Stimulated activated CD4-positive, alpha-beta T cell treated with anti-CD3 and anti-CD28 coated beads, Interleukin-4, amount 100 ng/mL, for 1 hour (primary cell): ENCODE data around the gene TLNRD1.
A peak's percentile ranks its signal among the peaks of the same experiment; 100 is the strongest.
"Not testable (repeated sequence)": the region's sequence is repeated elsewhere in the genome, so short reads cannot be mapped to it uniquely, and the experiment has no call there.

Experiments
- DNase-seq: peaks from one replicate; pipeline ENCODE4 v3.0.0-alpha.2; 2020

Gene TLNRD1

DNA sequence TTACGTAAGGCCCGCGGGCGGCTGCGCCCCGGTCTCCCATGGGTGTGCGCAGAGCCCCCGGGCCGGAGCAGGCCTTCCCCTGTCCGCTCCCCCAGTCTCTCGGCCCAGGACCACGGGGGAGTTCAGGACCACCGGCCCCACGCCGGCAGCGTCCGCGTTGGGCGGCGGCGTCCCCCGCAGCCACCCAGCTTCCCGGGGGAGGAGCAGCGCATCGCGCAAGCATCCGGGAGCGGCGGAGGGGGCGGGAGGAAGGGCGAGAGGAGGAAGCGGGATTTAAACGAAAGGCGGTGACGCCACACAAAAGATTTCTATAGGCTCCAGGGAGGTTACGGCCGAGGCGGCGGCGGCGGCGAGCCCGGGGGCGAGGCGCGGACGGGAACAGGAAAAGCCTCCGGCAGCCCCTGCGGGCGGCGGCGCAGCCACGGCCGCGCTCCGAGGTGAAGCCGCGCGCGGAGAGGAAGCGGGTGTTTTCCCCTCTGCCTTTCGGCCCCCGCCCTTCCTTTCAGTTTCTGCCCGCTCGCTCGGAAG is at the start of gene TLNRD1:
TSS of gene TLNRD1 (plus strand) at position 300 of the 528 bp plus-strand sequence. CDS start 1,349 bp downstream, outside the sequence.
- DNase-seq = peak; percentile 80

DNA sequence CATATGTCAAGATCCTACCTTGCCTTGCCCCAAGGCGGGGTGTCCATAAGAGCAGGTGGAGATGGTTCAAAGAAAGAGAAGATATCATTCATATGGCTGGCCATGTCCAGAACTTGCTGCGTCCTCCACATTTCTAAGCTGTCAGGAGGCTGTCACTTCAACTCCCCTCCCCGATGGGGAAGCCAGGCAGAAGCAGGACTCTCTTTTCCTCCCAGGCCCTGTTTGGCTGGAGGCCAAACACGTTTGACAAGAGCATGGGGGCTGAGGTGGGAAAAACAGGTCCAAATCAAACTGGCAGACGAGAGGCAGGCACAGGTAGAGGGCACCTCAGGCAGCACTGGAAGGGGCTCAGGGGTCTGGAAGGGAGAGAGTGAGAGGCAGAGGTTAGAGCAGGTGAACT is 48.8 kb upstream of the TLNRD1 start:
- DNase-seq = no peak

DNA sequence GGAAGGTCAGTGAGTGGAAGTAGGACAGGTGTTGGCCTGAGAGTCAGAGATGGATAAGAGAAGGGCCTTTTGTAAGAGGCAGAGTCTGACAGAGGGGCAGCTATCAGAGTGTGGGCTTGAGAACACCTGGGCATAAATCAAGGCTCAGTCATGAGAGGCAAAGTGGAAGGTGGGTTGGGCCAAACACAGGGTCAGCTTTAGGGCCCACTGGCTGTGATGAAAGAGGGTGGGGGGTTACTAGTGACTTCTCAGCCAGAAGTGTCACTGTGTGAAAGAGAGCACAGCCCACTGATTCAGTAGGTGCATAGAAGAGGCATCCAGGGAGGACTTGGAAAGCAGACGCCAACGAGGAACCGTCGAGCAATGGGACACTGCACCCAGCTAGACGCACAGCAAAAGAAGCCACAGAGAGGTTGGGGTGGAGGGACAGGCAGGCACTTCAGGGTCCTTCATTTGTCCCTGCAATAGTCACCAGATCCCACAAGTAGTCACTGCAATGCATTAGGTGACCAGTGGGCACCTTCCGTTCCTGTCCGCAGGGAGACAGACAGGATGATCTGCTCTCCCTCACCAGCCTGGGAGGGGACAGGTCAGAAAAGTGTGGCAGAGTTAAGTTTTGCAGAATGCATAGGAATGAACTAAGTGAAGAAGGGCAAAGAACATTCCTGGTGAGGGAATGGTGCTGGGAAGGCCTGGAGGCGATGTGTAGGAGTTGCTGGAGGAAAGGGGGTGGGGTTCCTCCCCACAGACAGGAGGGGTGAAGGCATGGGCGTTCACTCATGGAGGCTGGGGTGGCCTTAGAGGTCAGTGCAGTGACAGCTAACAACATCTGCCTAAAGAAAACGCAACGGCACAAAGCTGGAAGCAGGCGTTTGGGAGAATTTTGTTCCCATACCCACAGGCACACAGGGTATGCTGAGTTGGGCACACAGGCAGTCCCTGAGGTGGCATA is 47.4 kb upstream of the TLNRD1 start:
- DNase-seq = no peak

DNA sequence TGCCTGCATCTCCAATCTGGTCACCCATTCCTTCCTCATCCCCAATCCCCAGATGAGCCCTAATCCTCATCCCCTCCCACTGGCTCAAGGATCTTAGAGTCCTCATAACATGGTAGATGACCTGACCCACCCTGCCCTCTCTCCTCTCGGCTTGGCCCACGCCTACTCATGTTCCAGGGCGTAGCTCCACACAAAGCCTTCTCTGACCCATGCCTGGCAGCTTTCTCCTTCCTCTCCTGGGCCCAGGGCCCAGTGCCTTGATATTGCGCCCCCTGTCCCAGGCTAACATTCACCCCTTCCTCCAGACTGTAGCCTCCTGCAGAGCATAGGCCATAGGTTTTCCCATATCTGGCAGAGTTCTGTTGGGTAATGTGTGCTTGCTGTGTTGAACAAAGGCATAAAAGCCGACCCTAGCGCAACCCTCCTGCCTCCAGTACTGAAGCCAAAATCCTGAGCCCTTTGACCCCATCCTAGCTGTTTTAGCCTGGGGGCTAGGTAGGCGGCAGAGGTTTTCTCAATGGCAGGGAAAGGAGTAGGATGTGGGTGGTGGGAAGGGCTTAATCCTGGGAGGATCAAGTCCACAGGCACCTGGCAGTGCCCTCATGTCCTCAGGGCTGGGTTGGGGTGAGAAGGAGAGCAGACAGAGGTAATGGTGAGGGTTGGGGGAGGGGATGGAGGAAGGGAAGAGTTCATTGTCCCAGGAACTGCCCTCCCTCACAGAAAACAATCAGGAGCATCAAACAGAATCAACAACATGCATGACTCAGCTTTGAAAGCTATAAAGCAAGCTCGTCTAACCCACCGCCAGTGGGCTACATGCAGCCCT is 46.6 kb upstream of the TLNRD1 start:
- DNase-seq = no peak

DNA sequence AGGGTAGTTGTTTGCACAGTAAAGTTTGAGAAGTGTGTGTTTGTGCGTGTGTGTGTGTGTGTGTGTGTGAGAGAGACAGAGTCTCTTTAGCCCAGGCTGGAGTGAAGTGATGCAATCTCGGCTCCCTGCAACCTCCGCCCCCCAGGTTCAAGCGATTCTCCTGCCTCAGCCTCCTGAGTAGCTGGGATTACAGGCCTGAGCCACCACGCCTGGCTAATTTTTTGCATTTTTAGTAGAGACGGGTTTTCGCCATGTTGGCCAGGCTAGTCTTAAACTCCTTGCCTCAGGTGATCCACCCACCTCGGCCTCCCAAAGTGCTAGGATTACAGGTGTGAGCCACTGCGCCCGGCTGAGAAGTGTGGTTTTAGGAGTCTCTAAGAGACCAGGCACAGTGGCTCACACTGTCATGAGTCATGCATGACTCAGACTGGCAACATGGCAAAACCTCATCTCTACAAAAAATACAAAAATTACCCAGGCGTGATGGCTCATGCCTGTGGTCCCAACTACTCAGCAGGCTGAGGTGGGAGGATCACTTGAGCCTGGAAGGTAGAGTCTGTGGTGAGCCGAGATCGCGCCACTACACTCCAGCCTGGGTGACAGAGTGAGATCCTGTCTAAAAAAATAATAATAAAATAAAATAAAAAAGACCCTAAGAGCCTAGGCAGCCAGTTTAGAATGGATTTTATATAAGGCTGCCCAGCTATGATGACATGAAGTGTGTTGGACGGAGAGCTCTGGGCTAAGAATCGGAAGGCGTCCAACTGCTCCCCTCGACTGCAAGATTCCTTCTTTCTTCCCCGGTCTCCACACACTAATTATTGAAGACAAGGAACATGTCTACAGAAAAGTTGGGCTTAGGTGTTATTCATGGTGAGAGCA is 44.9 kb upstream of the TLNRD1 start:
- DNase-seq = peak; percentile 45

DNA sequence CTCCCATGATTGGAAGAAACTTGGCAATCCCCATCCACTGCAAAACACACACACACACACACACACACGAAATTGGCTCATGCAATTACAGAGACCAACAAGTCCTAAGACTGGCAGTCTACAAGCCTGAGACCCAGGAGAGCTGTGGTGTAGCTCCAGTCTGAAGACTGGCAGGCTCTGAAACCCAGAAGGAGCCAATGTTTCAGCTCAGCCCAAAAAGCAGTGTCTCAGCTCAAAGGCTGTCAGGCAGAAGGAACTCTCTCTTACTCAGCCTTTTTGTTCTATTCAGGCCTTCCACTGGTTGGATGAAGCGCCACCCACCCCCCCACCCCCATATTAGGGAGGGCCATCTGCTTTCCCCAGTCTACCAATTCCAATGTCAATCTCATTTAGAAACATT is 43.2 kb upstream of the TLNRD1 start:
- DNase-seq = no peak

DNA sequence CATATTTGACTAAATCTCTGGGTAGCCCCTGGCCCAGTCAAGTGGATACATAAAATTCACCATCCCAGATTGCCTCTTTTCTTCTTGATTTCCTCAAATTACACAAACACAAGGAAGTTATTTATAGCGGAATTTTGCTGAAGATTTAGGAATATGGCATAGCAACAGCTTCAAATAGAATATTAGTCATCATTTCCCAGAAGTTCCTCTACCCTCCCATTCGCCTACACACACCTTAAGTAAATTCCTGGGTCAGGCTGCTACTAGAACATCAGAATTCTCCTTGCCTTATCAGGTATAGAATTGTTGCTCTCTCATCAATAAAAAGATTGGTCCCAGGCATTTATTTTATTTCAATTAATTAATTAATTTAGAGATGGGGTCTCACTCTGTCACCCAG is 42.7 kb upstream of the TLNRD1 start:
- DNase-seq = no peak

DNA sequence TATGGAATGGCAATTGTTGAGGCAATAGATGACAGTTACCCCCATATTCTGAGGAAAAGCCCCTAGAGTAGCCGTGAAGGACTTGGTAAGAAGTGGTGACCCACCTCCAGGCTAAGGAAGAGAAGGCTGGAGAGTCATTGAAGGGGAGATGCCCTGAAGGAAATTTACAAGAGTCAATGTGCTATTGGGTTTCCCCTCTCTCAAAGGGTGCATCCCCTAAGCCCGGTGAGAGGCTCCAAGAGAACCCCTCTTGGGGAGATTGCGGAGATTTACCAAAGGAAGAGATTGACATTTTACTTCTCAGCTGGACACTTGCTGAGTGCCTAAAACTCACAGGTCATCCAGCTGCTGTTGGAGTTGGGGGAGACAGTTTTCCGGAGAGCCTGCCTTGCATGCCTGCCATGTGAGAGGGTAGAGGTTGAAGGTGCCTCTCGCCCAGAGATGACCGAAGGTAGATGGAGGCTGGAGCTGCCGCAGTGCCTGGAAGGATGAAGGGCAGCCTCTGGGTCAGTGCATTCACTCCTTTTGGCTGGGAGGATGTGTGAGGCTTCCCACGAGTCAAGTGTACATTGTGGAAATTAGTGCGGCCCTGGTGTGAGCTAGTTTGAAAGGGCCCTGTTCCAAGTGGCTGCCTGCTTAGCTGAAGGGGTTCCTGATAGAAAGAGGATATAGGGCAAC is 41.8 kb upstream of the TLNRD1 start:
- DNase-seq = no peak

DNA sequence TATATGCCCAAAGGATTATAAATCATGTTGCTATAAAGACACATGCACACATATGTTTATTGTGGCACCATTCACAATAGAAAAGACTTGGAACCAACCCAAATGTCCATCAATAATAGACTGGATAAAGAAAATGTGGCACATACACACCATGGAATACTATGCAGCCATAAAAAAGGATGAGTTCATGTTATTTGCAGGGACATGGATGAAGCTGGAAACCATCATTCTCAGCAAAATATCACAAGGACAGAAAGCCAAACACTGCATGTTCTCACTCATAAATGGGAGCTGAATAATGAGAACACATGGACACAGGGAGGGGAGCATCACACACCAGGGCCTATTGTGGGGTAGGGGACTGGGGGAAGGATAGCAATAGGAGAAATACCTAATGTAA is 35.3 kb upstream of the TLNRD1 start:
- not testable (repeated sequence) for DNase-seq

DNA sequence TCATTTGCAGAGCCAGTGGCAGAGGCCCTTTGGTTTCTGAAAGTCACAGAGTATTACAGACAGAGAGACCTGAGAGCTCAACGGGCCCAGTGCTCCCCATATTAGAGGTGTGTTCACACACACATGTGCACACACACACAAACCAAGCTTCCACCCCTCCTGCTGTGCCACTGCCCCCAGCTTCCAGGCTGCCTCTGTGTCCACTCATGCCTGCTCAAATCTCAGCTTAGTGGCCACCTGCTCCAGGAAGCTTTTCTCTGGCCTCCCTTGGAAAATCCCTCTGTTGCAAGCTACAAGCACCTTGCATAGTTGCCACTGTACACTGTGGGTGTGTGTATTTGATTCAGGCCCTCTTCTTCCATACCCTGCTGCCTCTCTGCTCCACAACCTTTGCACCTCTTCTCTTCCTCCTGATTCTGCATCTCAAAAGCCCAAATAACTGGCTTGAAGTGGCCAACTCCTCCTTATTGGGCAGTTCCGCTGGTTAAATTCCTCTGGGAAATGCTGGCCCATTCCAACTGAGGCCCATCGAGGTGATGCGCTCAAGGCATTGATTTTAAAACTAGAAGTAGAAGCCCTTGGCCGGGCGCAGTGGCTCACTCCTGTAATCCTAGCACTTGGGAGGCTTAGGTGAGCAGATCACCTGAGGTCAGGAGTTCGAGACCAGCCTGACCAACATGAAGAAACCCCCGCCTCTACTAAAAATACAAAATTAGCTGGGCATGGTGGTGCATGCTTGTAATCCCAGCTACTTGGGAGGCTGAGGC is 34.1 kb upstream of the TLNRD1 start:
- no peak for DNase-seq

DNA sequence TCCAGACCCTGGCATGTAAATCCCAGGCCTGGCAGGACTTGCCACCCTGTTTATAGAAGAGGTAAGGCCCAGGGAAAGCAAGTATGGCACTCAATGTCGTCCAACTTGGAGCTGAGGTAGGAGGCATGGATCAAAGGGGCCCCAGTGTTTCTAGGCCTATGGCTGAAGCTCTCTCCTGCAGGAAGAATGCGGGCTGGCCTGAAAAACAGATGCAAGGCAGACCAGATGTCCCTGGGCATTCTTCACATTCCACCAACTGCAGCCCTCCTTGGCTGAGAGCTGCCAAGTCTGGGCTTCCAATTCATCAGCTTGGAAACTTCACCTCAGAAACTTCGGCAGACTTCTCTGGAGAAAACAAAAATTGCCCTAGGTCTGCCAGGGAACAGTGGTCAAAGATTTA is 33.3 kb upstream of the TLNRD1 start:
- DNase-seq = no peak

DNA sequence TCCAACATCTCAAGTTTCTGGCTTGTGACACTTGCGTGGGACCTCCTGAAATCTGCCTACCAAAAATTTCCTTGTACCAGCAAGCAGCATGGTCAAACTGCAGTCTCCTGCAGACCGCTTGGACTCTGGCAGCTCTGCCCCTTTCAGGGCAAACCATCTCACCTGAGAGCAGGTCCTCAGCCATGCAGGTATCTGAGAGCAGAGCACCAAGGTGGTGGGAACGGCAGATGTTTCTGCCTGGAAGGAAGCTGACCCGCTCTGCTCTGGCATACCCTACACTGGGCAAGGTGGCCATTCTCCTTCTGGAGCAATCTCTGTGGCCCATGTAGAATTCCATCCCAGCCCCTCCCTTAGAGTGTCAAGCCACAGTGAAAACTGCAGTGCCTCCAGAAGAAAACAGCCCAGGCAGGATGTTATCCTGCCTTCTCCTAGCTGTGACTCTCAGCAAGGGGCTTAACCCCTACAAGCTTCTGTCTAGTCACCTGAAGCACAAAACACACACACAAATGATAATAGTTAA is 32.7 kb upstream of the TLNRD1 start:
- no peak for DNase-seq

DNA sequence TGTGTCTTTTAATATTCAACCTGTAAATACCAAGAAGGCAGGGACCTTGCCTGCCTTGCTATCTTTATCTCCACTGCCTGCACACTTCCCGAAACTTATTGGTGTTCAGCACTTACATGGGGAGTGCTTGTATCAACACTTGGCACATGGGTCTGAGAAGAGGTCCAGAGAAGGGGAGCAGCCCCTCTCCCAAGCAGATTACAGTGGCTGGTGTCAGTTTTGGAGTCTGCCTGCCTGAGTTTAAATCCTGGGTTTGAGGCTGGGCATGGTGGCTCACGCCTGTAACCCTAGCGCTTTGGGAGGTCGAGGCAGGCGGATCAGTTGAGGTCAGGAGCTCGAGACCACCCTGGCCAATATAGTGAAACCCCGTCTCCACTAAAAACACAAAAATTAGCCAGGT is 31.4 kb upstream of the TLNRD1 start:
- no peak for DNase-seq

DNA sequence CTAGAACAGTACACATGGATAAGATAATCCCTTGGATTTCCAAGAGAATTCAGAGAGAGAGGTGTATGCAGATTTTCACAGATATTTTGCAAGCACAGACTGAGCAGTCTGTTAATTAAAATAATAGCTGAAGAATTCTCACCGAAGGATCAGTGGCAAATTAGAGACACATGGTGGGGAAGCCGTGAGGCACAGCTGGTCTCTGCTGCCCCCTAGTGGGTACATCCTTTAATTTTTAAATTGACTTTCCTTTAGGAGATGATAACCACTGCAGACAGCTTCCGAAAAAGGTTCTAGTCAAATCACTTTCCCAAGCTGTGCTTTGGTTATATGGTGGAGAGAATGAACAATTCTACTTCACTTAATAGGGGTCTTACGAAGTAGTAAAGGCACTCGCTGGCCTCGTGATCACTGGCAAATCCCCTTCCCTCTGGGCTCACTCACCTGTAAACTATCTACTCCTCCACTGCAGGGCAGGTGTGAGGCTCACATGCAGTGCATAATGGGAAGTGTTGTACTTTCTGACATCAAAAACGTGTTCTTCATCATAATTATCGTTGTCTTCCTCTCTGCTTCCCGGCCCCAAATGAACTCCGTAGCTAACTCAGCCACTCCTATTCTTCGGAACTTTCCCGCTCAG is 30.6 kb upstream of the TLNRD1 start:
- peak; percentile 58 for DNase-seq

DNA sequence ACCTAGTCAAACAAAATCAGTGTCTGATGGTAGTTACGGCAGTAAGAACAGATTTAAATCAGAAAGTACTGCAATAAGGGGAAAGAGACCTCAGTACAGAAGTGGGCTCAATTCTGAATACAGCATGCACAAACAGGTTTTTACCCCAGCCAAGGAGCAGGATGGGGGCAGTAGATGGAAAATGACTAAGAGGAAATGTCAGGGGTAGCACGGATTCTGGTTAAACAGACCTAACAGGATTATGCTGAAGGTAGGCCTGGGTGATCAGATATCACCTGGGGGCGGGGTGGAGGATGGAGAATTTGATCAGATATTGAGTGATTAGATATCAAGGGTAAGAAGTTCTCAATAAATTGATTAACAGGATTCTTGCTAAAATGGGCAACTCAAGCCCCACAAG is 30.1 kb upstream of the TLNRD1 start:
- no peak for DNase-seq

DNA sequence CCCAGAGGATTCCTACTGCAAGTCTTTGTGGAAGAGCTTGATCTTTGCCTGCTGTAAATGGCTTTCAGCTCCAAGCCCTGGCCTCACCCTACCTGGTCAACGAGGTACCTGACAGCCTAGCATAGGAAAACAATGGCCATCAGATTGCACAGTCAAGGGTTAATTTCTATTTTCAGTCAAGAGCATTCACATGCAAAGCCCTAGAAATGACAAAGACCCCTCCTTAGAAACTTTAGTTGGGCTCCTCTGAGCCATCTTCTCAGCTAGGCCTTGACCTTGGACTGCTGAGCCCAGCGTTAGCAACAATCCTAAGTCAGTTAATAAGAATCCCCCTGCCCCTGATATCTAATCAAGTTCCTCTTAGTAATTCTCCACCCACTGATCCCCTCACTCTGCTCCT is 29.6 kb upstream of the TLNRD1 start:
- no peak for DNase-seq

DNA sequence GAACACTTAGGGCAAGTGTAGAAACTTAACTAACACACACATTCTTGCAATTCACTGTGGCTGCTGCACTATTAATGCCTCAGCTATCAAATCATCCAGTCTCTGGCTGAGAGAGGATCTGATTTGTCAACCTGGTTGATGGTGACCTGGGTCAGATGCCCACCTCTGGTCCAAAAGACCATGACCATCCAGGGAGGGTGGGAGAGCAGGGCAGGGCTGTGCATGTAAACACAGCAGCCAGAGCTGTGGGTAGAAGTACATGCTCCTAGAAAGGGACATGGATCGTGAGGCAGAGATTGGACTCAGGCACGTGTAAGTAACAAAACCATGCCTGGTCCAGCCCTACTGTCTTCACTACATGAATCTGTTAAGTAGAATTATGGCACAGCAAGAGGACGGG is 28.4 kb upstream of the TLNRD1 start:
- no peak for DNase-seq

DNA sequence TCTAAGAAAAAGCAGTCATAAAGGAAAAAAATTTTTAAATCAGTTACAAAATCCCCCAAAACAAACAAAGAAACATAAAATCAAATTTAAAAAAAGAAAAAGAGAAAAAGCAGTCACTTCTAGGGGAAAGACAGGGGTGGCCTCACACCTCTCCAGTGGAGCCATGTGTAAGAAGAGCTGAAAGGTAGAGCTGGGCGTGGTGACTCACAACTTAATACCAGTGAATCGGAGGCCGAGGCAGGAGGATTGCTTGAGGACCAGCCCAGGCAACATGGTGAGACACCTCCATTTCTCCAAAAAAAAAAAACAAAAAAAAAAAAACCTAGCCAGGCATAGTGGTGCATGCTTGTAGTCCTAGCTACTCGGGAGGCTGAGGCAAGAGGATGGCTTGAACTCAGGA is 25.8 kb upstream of the TLNRD1 start:
- no peak for DNase-seq

DNA sequence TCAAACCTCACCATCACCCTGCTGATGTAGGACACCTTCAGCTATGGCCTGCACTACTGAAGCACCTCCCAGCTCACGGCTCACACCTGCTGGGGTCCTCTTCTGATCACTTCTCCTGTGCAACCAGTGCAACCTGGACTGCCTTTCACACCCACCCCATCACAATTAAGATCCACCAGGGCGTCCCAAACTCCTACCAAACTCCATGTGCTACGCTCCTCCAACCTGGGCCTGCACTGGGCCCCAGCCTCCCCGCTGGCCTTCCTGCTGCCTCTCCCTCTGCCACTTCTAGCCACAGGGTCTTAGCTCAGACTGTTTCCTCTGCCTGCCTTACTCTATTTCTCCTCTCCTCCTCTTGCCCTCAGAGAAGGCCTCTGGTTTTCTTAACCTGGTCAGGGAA is 23.9 kb upstream of the TLNRD1 start:
- DNase-seq = no peak

DNA sequence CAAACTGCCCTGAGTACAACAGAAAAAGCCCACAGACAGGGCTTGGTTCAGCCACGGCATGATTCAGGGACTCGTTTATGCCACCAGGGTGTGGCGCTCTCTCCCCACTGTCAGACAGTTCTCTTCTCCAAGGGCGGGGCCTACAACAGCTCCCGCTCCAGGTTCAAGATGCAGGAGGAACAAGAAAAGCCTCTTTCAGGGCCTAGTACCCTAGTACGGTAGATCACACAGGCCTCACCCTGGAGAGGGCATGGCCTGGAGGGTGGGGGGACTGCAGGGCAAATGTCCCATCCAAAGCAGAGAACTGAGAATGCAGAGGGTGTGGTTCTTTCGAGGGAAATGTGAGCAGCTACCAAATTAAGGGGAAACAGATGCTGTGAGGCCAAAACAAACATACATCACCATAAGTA is 23.1 kb upstream of the TLNRD1 start:
- DNase-seq = peak; percentile 31
